Middle frontal gyrus (tissue), 1 donor: ENCODE results near the gene NDFIP2.
"Not testable (repeated sequence)": the region's sequence is repeated elsewhere in the genome, so short reads cannot be mapped to it uniquely, and the experiment has no call there.

ENCODE experiments used
- DNase-seq: peaks from one replicate; pipeline ENCODE4 v3.0.0-alpha.2; 2015; ENCODE audit warnings: low spot score; ENCODE audit errors: extremely low spot score

NDFIP2 gene

GRCh38 chr13:79589603-79590393 is 108.8 kb downstream of the NDFIP2 start:
- no peak for DNase-seq

GRCh38 chr13:79590394-79590676 is 109.4 kb downstream of the NDFIP2 start:
- no peak for DNase-seq

DNA sequence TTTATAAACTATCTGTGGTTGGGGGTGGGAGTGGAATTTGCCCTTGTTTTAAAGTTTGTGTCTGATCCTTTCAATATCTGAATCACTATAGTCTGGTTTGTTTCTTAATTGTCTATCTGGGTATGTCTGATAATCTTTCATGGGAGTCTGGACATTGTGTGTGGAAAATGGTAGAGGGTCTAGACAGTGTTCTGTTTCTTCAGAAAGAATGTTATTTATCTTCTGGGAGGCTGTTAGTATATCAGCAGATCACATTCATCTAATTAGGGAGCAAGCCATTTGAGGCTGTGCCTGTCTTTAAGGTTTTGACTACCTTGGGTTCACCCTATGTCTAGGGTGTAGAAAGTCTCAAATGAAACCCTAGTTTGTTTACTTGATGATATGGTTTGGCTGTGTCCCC is 110.5 kb downstream of the NDFIP2 start:
- DNase-seq: no peak

DNA sequence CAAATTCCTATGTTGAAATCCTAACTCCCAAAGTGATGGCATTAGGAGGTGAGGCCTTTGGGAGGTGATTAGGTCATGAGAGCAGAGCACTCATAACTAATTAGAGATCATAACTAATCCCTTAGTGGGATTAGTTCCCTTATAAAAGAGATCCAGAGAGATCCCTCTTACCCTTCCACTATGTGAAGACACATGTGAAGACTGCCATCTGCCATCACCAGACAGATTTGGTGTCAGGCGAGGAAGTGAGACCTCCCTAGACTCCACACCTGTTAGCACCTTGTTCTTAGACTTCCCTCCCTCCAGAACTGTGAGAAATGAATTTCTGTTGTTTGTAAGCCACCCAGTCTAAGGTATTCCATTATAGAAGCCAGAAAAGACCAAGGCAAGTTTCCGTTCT is 112.2 kb downstream of the NDFIP2 start:
- no peak for DNase-seq

GRCh38 chr13:79593641-79594275 is 112.8 kb downstream of the NDFIP2 start:
- DNase-seq: no peak

DNA sequence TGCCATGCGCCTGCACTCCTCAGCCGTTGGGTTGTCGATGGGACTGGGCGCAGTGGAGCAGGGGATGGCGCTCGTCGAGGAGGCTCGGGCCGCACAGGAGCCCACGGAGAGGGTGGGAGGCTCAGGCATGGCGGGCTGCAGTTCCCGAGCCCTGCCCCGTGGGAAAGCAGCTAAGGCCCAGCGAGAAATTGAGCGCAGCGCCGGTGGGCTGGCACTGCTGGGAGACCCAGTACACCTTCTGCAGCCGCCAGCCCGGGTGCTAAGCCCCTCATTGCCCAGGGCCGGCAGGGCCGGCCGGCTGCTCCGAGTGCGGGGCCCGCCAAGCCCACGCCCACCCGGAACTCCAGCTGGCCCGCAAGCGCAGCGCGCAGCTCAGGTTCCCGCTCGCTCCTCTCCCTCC is 119.2 kb downstream of the NDFIP2 start:
- not testable (repeated sequence) for DNase-seq

- no peak for DNase-seq
Observed at GRCh38 chr13:79602936-79603335, 122.0 kb downstream of the NDFIP2 start.

DNA sequence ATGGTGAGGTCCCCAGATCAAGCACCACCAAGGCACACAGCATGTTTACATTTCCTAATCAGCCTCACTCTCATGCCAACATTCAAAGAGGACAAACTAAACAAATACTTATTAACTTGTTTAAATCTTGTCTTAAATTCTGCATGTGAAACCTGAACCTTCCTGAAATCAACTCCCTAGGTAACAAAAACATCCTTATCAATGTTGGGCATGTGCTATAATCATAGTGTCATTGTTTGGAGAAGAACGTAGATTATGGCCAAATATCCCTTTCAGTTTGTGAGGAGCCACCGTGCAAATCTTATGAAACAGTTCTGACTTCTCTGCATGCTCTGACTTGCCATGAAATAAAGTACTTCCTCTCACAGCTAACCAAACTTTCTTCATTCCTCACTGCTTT is 123.8 kb downstream of the NDFIP2 start:
- no peak for DNase-seq
